Mucosa of descending colon (tissue), 3 donors: ENCODE measurements around the gene CCDC63. TPM values are rescaled to one million over a fixed set of nuclear protein-coding genes. Genes with fewer than 3 reads are reported as not detected.

Experiments used
- ATAC-seq: fragments of 200-7000 bp; cut with Tn5 transposase; one replicate; pipeline ENCODE4 v1.9.1; 2020; ENCODE audit warnings: mild to moderate bottlenecking, moderate library complexity
- DNase-seq, 3 donors: peaks; one replicate each; pipeline ENCODE4 v3.0.0-alpha.2; 2020
- H3K36me3 ChIP-seq: fragments of 200-600 bp; one replicate; pipeline ENCODE4 v1.8.0; 2021; ENCODE audit warnings: low read depth, mild to moderate bottlenecking
- H3K4me1 ChIP-seq: fragments of 200-600 bp; one replicate; pipeline ENCODE4 v1.8.0; 2021; ENCODE audit warnings: low read depth, mild to moderate bottlenecking
- H3K4me3 ChIP-seq: fragments of 200-600 bp; one replicate; pipeline ENCODE4 v1.8.0; 2021; ENCODE audit warnings: mild to moderate bottlenecking
- H3K9me3 ChIP-seq: fragments of 200-600 bp; one replicate; pipeline ENCODE4 v1.8.0; 2021; ENCODE audit warnings: mild to moderate bottlenecking
- intact Hi-C, 2 donors: fragments of 100-400 bp; cut with DNase I in 1 of 2; cut with micrococcal nuclease in 1 of 2; formaldehyde crosslinking; loops; one replicate each; pipeline versions ENCODE4 v1.11.0 to v1.11.1; 2022; cut with DNase I, micrococcal nuclease
- total RNA-seq, 3 donors: library from RNA; stranded (reverse); fragmentation: NEBNext Ultra II Directional in 2 of 3; extraction: Animal tissue kit (Norgen Biotek cat#: 25700) in 2 of 3; gene quantifications; one replicate each; pipeline versions ENCODE4 v1.2.1 to v1.2.4, GENCODE V29; 2021 to 2023
- TF ChIP-seq, protein P1 (sequence below): fragments of 200-600 bp; IDR thresholded peaks from one replicate; pipeline ENCODE4 v1.8.0; 2022; ENCODE audit warnings: antibody characterized with exemption, mild to moderate bottlenecking
- donor health status: DM: no; HTN: no; CAD: no; lungs with moderate emphysema.
- donor health status: DM: no; HTN: no; CAD: no.
- donor health status: DM: no; HTN: yes; CAD: no.

The CCDC63 gene
- total RNA-seq, 3 donors from 2014 or later: not detected

DNA sequence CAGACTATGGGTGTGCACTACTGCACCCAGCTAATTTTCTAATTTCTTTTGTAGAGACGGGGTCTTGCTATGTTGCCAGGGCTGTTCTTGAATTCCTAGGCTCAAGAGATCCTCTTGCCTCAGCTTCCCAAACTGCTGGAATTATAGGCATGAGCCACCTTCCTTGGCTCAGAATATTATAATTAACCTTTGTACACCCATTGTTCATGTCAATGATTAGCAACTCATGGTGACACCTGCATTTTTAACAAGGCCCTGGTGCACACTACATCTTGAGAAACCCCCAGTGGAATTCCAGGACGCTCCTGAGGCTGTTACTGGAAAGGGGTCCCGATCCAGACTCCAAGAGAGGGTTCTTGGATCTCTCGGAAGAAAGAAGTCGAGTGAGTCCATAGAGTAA, 28.3 kb upstream of the CCDC63 start:
- H3K4me3 ChIP-seq: no peak overlapping the region
- intact Hi-C loops: no loop called here
- TF ChIP-seq, protein P1, sequence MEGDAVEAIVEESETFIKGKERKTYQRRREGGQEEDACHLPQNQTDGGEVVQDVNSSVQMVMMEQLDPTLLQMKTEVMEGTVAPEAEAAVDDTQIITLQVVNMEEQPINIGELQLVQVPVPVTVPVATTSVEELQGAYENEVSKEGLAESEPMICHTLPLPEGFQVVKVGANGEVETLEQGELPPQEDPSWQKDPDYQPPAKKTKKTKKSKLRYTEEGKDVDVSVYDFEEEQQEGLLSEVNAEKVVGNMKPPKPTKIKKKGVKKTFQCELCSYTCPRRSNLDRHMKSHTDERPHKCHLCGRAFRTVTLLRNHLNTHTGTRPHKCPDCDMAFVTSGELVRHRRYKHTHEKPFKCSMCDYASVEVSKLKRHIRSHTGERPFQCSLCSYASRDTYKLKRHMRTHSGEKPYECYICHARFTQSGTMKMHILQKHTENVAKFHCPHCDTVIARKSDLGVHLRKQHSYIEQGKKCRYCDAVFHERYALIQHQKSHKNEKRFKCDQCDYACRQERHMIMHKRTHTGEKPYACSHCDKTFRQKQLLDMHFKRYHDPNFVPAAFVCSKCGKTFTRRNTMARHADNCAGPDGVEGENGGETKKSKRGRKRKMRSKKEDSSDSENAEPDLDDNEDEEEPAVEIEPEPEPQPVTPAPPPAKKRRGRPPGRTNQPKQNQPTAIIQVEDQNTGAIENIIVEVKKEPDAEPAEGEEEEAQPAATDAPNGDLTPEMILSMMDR: no peak
- peak; percentile 65 for ATAC-seq
- no peaks in the 10 kb centered on the region for H3K36me3 ChIP-seq
- DNase-seq: no peak
- no peaks in the 10 kb centered on the region for H3K4me1 ChIP-seq
- no peaks in the 10 kb centered on the region for H3K9me3 ChIP-seq

DNA sequence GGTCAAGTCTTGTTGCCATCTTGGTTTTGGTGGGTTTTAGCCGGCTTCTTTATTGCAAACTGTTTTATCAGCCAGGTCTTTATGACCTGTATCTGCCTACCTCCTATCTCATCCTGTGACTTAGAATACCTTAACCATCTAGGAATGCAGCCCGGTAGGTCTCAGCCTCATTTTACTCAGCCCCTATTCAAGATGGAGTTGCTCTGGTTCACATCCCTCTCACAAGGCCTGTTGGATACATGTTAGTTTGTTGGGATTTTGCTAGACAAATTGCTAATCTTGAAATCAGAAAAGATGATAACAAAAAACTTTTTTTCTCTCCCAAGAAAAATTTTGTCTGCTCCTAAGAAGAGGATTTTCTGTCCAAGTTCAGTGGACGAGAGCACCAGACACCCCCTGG, 27.6 kb upstream of the CCDC63 start:
- ATAC-seq: no peak
- TF ChIP-seq, protein P1: no peak
- Histone ChIP-seq H3K4me1 (no peaks in the 10 kb centered on the region), H3K9me3 (no peaks in the 10 kb centered on the region), H3K4me3 (no peak overlapping the region), H3K36me3 (no peaks in the 10 kb centered on the region)
- intact Hi-C loops: no loop called here
- no peak for DNase-seq

DNA sequence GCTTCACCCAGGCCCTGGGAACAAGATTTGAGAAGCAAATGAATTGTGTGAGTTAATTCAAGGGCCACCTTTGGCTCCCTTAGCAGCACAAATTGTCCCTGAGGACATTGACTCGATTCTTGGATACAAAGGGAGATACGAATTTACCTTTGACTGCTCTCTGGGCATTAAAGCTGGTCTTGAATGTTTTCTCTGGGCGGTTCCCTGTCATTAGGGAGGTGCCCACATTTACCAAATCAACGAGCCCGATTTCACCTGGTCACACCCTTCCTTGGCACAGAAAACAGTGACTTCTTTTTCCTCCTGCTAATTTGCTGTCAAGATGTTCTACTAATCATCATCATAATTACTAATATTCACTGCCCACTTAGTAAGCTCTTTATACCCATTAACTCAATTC, 27.1 kb upstream of the CCDC63 start:
- TF ChIP-seq, protein P1: no peak
- Histone ChIP-seq H3K4me1 (no peaks in the 10 kb centered on the region), H3K36me3 (no peaks in the 10 kb centered on the region), H3K9me3 (no peaks in the 10 kb centered on the region), H3K4me3 (no peak overlapping the region)
- DNase-seq (peak in 1 of 3 donors; percentile 11), ATAC-seq (peak; percentile 61)
- intact Hi-C loops: loop anchor here in 1 of 2 donors (10.0 kb wide), 1 partner anchor 105 kb away; no protein-coding TSS in a partner anchor

DNA sequence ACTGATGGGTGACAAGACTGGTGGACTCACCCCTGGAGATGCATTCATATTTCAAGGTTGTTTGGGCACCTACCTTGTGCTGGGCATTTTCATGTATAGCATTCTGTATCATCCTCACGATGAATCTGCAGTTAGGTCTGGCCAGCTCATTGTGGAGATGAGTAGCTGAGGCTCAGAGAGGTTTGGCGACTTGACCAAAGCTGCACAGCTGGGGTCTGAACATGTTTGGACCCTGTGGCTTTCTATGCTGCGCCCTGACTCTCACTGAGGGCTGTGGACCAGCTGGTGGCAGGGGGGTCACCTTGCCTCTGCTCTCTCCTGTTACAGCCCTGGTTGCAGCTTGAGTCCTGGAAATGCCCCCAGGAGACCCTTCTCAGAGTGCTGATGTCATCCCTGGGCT, 24.9 kb upstream of the CCDC63 start:
- Histone ChIP-seq H3K9me3 (no peaks in the 10 kb centered on the region), H3K4me3 (no peak overlapping the region), H3K4me1 (no peaks in the 10 kb centered on the region), H3K36me3 (no peaks in the 10 kb centered on the region)
- intact Hi-C loops: loop anchor here in 1 of 2 donors (10.0 kb wide), 1 partner anchor 107 kb away; no protein-coding TSS in a partner anchor
- no peak for ATAC-seq
- TF ChIP-seq, protein P1: no peak
- no peak for DNase-seq

DNA sequence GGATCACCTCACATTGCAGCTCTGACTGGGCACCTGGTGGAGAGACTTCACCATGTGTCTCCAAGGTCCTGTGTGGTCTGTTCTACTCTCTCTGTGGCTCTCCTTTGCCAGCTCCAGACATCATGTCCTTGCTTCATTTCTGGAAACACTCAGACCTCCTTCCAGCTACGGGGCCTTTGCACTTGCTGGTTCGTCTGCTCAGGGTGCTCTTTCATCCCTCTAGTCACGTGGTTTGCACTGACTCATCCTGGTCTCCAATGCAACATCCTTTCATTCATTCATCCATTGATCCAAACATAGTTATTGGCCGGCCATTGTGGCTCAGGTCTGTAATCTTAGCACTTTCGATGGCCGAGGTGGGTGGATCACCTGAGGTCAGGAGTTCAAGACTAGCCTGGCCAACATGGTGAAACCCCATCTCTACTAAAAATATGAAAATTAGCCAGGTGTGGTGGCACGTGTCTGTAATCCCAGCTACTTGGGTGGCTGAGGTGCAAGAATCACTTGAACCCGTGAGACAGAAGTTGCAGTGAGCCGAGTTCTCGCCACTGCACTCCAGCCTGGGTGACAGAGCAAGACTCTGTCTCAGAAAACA, 23.9 kb upstream of the CCDC63 start:
- intact Hi-C loops: loop anchor here in 1 of 2 donors (10.0 kb wide), 1 partner anchor 108 kb away; no protein-coding TSS in a partner anchor
- TF ChIP-seq, protein P1: no peak
- no peak for DNase-seq

More for the DNA sequence above, 23.9 kb upstream of the CCDC63 start:
- Histone ChIP-seq H3K4me3 (no peak overlapping the region), H3K36me3 (no peaks in the 10 kb centered on the region), H3K9me3 (no peaks in the 10 kb centered on the region), H3K4me1 (no peaks in the 10 kb centered on the region)
- no peak for ATAC-seq
